ENCODE data around the gene FALEC. TPM values are rescaled to one million over a fixed set of nuclear protein-coding genes. Genes with fewer than 3 reads are reported as not detected.

Gene FALEC
- total and polyA plus RNA-seq, 9 of the 15 experiments (the other 6 are each of a cell fraction or from before 2014, with no cell fraction given): 0.15 to 1.8 (median 0.53) TPM; not detected in 5

GRCh38 chr1:150543500-150544143, 28.1 kb downstream of the FALEC start (continued):
- TF ChIP-seq, protein P1, sequence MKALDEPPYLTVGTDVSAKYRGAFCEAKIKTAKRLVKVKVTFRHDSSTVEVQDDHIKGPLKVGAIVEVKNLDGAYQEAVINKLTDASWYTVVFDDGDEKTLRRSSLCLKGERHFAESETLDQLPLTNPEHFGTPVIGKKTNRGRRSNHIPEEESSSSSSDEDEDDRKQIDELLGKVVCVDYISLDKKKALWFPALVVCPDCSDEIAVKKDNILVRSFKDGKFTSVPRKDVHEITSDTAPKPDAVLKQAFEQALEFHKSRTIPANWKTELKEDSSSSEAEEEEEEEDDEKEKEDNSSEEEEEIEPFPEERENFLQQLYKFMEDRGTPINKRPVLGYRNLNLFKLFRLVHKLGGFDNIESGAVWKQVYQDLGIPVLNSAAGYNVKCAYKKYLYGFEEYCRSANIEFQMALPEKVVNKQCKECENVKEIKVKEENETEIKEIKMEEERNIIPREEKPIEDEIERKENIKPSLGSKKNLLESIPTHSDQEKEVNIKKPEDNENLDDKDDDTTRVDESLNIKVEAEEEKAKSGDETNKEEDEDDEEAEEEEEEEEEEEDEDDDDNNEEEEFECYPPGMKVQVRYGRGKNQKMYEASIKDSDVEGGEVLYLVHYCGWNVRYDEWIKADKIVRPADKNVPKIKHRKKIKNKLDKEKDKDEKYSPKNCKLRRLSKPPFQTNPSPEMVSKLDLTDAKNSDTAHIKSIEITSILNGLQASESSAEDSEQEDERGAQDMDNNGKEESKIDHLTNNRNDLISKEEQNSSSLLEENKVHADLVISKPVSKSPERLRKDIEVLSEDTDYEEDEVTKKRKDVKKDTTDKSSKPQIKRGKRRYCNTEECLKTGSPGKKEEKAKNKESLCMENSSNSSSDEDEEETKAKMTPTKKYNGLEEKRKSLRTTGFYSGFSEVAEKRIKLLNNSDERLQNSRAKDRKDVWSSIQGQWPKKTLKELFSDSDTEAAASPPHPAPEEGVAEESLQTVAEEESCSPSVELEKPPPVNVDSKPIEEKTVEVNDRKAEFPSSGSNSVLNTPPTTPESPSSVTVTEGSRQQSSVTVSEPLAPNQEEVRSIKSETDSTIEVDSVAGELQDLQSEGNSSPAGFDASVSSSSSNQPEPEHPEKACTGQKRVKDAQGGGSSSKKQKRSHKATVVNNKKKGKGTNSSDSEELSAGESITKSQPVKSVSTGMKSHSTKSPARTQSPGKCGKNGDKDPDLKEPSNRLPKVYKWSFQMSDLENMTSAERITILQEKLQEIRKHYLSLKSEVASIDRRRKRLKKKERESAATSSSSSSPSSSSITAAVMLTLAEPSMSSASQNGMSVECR (CRISPR knock-in tag; IDR thresholded peaks at IDR 0.05): no peak
- TF ChIP-seq ZKSCAN1 (IDR thresholded peaks at IDR 0.05; ENCODE audit: low read depth, low read length) (peak; percentile 79; the same call in 1 of the 2 replicates), ZNF239 (CRISPR knock-in tag; IDR thresholded peaks at IDR 0.05) (no peak), POLR2A (conservative IDR thresholded peaks at IDR 0.05) (no peak), TOE1 (IDR thresholded peaks at IDR 0.05; ENCODE audit: borderline replicate concordance) (no peak), TOE1 (CRISPR knock-in tag; IDR thresholded peaks at IDR 0.05; ENCODE audit: borderline replicate concordance, low read depth) (no peak), NFIC (IDR thresholded peaks at IDR 0.05) (peak; percentile 50; the same call in 1 of the 2 replicates), RBM34 (IDR thresholded peaks at IDR 0.05; ENCODE audit: borderline replicate concordance, insufficient read depth, low read length) (no peak), EWSR1 (IDR thresholded peaks at IDR 0.05; ENCODE audit: borderline replicate concordance, low read depth, partially characterized antibody) (no peak), RFX1 (IDR thresholded peaks at IDR 0.05) (peak; percentile 72; the same call in 1 of the 2 replicates)
- TF ChIP-seq, protein P2, sequence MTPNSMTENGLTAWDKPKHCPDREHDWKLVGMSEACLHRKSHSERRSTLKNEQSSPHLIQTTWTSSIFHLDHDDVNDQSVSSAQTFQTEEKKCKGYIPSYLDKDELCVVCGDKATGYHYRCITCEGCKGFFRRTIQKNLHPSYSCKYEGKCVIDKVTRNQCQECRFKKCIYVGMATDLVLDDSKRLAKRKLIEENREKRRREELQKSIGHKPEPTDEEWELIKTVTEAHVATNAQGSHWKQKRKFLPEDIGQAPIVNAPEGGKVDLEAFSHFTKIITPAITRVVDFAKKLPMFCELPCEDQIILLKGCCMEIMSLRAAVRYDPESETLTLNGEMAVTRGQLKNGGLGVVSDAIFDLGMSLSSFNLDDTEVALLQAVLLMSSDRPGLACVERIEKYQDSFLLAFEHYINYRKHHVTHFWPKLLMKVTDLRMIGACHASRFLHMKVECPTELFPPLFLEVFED (CRISPR knock-in tag; conservative IDR thresholded peaks at IDR 0.05): no peak
- TF ChIP-seq, protein P3, sequence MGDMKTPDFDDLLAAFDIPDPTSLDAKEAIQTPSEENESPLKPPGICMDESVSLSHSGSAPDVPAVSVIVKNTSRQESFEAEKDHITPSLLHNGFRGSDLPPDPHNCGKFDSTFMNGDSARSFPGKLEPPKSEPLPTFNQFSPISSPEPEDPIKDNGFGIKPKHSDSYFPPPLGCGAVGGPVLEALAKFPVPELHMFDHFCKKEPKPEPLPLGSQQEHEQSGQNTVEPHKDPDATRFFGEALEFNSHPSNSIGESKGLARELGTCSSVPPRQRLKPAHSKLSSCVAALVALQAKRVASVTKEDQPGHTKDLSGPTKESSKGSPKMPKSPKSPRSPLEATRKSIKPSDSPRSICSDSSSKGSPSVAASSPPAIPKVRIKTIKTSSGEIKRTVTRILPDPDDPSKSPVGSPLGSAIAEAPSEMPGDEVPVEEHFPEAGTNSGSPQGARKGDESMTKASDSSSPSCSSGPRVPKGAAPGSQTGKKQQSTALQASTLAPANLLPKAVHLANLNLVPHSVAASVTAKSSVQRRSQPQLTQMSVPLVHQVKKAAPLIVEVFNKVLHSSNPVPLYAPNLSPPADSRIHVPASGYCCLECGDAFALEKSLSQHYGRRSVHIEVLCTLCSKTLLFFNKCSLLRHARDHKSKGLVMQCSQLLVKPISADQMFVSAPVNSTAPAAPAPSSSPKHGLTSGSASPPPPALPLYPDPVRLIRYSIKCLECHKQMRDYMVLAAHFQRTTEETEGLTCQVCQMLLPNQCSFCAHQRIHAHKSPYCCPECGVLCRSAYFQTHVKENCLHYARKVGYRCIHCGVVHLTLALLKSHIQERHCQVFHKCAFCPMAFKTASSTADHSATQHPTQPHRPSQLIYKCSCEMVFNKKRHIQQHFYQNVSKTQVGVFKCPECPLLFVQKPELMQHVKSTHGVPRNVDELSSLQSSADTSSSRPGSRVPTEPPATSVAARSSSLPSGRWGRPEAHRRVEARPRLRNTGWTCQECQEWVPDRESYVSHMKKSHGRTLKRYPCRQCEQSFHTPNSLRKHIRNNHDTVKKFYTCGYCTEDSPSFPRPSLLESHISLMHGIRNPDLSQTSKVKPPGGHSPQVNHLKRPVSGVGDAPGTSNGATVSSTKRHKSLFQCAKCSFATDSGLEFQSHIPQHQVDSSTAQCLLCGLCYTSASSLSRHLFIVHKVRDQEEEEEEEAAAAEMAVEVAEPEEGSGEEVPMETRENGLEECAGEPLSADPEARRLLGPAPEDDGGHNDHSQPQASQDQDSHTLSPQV (IDR thresholded peaks at IDR 0.05): 0 out of 2 replicates have a peak, but pooled peaks have one; percentile 28
- TF ChIP-seq, protein P4, sequence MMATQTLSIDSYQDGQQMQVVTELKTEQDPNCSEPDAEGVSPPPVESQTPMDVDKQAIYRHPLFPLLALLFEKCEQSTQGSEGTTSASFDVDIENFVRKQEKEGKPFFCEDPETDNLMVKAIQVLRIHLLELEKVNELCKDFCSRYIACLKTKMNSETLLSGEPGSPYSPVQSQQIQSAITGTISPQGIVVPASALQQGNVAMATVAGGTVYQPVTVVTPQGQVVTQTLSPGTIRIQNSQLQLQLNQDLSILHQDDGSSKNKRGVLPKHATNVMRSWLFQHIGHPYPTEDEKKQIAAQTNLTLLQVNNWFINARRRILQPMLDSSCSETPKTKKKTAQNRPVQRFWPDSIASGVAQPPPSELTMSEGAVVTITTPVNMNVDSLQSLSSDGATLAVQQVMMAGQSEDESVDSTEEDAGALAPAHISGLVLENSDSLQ (IDR thresholded peaks at IDR 0.05): peak; percentile 39; the same call in 1 of the 2 replicates
- TF ChIP-seq, protein P5, sequence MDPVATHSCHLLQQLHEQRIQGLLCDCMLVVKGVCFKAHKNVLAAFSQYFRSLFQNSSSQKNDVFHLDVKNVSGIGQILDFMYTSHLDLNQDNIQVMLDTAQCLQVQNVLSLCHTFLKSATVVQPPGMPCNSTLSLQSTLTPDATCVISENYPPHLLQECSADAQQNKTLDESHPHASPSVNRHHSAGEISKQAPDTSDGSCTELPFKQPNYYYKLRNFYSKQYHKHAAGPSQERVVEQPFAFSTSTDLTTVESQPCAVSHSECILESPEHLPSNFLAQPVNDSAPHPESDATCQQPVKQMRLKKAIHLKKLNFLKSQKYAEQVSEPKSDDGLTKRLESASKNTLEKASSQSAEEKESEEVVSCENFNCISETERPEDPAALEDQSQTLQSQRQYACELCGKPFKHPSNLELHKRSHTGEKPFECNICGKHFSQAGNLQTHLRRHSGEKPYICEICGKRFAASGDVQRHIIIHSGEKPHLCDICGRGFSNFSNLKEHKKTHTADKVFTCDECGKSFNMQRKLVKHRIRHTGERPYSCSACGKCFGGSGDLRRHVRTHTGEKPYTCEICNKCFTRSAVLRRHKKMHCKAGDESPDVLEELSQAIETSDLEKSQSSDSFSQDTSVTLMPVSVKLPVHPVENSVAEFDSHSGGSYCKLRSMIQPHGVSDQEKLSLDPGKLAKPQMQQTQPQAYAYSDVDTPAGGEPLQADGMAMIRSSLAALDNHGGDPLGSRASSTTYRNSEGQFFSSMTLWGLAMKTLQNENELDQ (CRISPR knock-in tag; IDR thresholded peaks at IDR 0.05; ENCODE audit: borderline replicate concordance): no peak

Data from K562 (cell line).